GM21619 (cell line): ENCODE results near the gene ITGA8.
"Not testable (repeated sequence)": the region's sequence is repeated elsewhere in the genome, so short reads cannot be mapped to it uniquely, and the experiment has no call there.

ENCODE experiments used
- ATAC-seq: cut with Tn5 transposase; IDR thresholded peaks from one replicate; pipeline ENCODE4 v1.9.1; 2021; ENCODE audit not compliant: unreplicated experiment

Gene ITGA8

GRCh38 chr10:15620836-15621515 is 98.7 kb downstream of the ITGA8 start:
- no peak for ATAC-seq

DNA sequence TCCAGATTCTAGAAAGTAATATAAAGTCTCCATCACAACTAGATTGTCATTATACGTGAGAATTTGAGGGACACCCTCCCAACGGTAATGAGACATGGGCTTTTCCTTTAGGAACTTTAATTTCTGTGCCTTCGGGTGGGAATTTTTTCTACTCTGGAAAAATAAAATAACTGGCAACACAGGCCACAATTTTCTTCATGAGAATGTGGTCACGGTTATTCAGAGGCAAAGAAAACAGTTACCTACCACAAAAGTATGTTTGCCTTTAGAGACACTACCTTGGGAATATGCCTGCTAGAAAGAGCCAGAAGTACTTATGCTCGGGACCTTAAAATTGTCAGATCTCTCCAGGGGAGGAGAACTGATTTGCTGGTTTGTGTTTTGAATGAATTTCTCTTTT is 99.4 kb downstream of the ITGA8 start:
- no peak for ATAC-seq

GRCh38 chr10:15609246-15609645 is 110.5 kb downstream of the ITGA8 start:
- no peak for ATAC-seq

- no peak for ATAC-seq
These were observed 113.3 kb downstream of the ITGA8 start for GRCh38 chr10:15606377-15606776.

- ATAC-seq = no peak
These were observed 113.9 kb downstream of the ITGA8 start for GRCh38 chr10:15605740-15606369.

- no peak for ATAC-seq
These were observed 116.2 kb downstream of the ITGA8 start for GRCh38 chr10:15603446-15604011.

GRCh38 chr10:15601819-15602218 is 117.9 kb downstream of the ITGA8 start:
- no peak for ATAC-seq

DNA sequence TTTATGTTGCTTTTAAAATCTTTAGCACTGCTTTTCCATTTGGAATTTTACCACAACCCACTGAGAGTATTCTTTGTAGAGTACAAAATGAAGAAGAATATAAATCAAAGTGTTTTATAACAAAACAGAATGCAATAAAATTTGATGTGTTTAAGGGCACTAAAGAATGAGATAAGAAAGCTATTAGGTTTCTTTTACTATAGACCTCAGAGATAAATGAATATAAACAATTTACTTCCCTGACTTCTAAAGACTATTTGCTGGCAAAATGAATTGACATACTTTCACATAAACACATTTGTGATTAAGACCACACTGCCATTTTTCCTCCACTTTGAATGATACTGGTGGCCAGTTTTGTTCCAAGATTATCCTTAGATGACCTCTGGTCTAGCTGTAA is 124.5 kb downstream of the ITGA8 start:
- ATAC-seq = no peak

- no peak for ATAC-seq
These were observed 127.8 kb downstream of the ITGA8 start for GRCh38 chr10:15591937-15592336.

- ATAC-seq = no peak
These were observed 128.3 kb downstream of the ITGA8 start for GRCh38 chr10:15591431-15591830.

GRCh38 chr10:15588635-15589508 is 130.8 kb downstream of the ITGA8 start:
- no peak for ATAC-seq

GRCh38 chr10:15588151-15588550 is 131.6 kb downstream of the ITGA8 start:
- ATAC-seq = no peak

DNA sequence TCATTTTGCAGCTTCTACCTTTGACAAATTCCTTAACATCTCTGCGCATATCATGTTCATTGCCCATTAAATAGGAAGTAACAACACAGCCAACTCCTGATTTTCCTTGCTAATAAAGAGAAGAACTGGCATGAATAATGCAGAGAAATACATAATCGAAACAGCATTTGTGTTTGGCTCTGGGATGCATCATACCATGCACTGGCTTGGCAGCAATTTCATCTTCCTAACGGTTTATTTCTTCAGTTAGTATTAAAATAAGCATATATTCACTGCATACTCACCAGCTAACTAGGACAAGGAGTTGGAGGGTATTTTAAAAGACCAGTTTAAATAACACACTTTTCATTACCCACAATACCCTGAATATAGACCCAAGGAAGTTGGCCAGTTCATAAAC is 132.5 kb downstream of the ITGA8 start:
- ATAC-seq = no peak

GRCh38 chr10:15585303-15585715 is 134.4 kb downstream of the ITGA8 start:
- peak; percentile 82 for ATAC-seq

- ATAC-seq = not testable (repeated sequence)
These were observed 136.8 kb downstream of the ITGA8 start for GRCh38 chr10:15582972-15583371.

- ATAC-seq = no peak
These were observed 140.1 kb downstream of the ITGA8 start for GRCh38 chr10:15579605-15580004.

GRCh38 chr10:15572531-15573045 is 147.1 kb downstream of the ITGA8 start:
- no peak for ATAC-seq

GRCh38 chr10:15571575-15571974 is 148.1 kb downstream of the ITGA8 start:
- no peak for ATAC-seq

GRCh38 chr10:15570738-15571339 is 148.9 kb downstream of the ITGA8 start:
- ATAC-seq = no peak

DNA sequence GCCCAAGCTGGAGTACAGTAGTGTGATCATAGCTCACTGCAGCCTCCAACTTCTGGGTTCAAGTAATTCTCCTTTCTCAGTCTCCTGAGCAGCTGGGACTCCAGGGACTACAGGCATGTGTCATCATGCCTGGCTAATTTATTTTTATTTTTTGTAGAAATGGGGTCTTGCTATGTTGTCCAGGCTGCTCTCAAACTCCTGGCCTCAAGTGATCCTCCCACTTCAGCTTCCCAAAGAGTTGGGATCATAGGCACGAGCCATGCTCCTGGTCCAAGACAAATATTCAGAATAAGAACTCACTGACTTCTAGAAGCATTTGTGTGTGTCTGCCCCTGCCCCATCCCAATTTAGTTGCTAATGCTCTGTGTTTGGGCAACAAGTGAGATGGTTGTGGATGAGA is 151.8 kb downstream of the ITGA8 start:
- no peak for ATAC-seq

DNA sequence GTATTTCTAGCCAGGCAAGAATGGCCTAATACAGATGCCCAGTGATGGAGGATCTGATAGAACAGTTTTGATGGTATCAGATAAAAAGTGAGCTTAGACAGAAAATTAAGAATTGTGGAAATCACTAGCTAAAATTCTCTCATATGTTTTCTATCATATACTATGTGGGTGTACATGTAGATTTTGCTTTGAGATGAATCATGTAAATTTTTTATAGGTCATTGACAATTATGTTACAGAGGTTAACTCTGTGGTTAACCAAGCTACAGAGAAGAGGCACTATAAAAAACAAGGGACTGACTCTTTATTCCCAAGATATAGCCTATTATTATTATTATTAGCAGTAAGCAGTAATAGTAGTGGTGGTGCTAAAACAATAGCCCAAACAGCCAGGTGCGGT is 156.5 kb downstream of the ITGA8 start:
- no peak for ATAC-seq
